HG03097 (cell line): ENCODE measurements around the gene GLCE.

Experiments used
- ATAC-seq: cut with Tn5 transposase; IDR thresholded peaks from one replicate; pipeline ENCODE4 v1.9.1; 2021; ENCODE audit not compliant: unreplicated experiment, low FRiP score

Gene GLCE

GRCh38 chr15:69314131-69314530, 153.7 kb downstream of the GLCE start:
- ATAC-seq = no peak

DNA sequence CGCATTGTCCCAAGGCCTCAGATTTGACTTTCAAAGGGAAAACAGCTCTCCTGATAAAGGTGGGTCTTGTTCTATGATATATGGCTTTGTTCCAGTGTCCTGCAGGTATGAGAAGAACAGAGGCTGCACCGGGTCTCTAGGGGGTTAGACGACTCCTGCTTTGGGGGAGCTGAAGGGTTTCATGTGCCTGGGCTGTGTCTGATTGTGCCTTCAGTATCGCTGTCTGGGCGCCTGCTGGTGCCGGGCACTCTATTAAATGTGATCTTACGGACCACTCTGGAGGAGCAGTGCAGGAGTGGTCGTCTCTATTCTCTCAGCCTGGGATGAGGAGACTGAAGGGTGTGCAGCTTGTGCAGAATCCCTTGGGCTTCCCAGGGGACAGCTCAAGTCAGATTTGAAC, 154.3 kb downstream of the GLCE start:
- ATAC-seq = no peak

DNA sequence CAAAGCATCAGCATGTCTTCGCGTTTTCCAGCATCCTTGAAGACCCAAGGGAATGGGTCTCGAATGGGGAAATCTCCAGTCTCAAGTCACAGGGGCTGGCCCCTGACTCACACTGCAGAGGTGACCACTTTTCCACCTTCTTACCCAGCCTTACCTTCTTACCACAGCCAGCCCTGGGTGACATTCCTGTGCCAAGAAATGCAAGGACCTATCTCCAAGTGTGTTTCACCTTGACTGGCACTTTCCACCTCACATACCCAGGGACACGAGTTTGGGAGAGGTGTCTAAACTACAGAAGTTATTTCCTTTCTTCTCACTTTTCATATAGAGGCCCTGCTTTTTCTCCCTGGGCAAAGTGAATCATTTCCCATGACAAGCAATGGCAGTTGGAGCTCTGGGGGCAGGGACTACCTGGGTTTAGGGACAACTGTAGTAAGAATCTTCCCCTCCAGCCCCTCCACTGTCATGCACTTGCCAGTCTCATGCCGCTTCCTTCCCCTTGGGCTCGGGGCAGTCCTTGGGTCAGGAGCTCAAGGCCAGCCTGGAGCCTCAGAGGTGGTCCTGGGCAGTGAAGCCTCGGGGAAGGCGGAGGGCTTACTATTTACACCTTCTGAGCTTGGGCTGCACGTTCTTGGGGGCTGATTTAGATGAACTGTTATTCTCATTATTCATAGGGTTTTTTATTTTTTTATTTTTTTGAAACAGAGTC, 155.1 kb downstream of the GLCE start:
- no peak for ATAC-seq

- ATAC-seq = no peak
Observed at GRCh38 chr15:69316291-69316690, 155.9 kb downstream of the GLCE start.

GRCh38 chr15:69317392-69317841, 157.0 kb downstream of the GLCE start:
- no peak for ATAC-seq

DNA sequence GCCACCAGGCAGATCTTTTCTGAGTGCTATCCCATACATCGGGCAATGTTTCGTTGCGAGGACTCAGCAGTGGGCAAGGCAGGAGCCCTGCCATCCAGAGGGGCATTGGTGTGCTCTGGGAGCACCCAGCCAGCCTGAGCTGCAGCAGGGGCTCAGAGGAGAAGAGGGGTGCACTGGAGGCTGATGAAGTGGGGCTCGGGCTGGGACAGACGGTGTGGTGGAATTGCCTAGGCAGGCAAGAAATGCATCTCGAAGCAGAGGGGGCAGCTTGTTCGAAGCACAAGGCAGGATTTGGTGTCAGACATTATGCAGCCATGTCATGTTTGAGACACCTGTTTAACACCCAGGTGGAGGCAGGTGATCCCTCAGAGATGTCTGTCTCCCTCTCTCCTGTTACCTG, 157.6 kb downstream of the GLCE start:
- ATAC-seq = no peak

DNA sequence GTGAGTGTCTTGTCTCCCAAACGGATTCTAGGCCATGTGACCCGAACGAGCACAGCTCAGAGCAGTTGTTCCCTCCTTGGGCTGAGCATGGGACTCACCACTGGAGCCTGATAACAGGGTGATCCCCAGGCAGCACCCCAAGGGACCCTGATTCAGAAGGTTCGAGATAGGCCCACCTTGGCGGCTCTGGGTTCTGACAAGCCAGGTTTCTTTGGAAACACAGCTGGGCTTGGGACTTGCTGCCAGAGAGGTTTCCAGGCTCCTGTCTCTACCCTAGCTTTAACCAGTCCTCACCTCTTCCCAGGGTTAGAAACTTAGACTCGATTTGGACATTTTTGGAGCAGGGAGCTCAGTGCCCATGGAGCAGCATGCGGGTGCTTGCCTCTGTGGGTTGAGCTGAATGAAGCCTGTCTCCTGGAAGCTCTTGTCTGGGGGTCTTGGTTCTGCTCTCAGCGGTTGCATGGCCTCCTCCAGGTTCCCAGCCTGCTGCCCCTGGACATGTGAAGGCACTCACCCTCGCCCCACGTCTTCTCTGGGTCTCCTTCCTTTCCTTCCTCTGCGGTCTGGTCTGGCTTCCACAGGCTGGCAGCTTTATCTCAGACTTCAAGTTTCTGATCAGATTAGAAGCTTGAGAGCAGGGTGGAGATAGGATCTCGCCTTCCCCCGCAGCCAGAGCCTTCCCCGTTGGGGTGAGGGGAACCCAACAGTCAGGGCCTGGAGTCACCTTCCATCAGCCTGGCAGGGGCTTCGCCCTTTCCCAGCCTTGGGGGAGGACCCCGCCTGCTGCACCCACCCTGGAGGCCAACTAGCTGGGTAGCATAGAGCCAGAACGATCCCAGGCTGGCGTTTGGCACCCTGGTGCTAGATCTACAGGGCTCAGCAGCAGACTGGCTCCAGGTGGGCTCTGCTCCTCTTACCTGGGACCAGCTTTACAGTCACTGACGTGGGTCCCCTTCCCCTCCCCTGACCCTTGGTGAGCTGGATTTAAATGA, 159.2 kb downstream of the GLCE start:
- no peak for ATAC-seq

GRCh38 chr15:69320977-69321554, 160.6 kb downstream of the GLCE start:
- ATAC-seq = no peak
